Keratinocyte (primary cell): ENCODE measurements around the gene GUSB. TPM values are rescaled to one million over a fixed set of nuclear protein-coding genes. Genes with fewer than 3 reads are reported as not detected.

Source experiments
- DNase-seq: peaks from one replicate; pipeline ENCODE4 v3.0.0-alpha.2; 2011; ENCODE audit warnings: low read depth, missing footprints, low spot score
- FAIRE-seq: peaks from 2 replicates; lab custom pipeline; 2011; peaks lifted over from hg19 to GRCh38; lab: Jason Lieb, UNC
- H2AFZ ChIP-seq: 2 replicates; pipeline ENCODE4 v1.6.0; 2012; ENCODE audit warnings: low read length, control low read depth, inconsistent platforms; ENCODE audit not compliant: control insufficient read depth
- H3K27ac ChIP-seq: 2 replicates; pipeline ENCODE4 v1.5.1; 2011; ENCODE audit warnings: low read length; ENCODE audit not compliant: control insufficient read depth, insufficient read depth
- H3K27me3 ChIP-seq: 3 replicates; pipeline ENCODE4 v1.6.0; 2011; ENCODE audit warnings: low read length; ENCODE audit not compliant: control insufficient read depth, insufficient read depth; ENCODE audit errors: extremely low read depth
- H3K36me3 ChIP-seq, 2 experiments: 2 replicates in 1 of 2; 3 replicates in 1 of 2; pipeline ENCODE4 v1.5.1; 2011; ENCODE audit warnings: low read length in 2 of 2, mild to moderate bottlenecking in 1 of 2; ENCODE audit not compliant: control insufficient read depth in 2 of 2, insufficient read depth in 2 of 2; ENCODE audit errors: extremely low read depth in 1 of 2
- H3K4me1 ChIP-seq: 3 replicates; pipeline ENCODE4 v1.5.1; 2011; ENCODE audit warnings: low read length; ENCODE audit not compliant: control insufficient read depth, insufficient read depth; ENCODE audit errors: extremely low read depth
- H3K4me2 ChIP-seq: 3 replicates; pipeline ENCODE4 v1.6.0; 2011; ENCODE audit warnings: low read depth, low read length; ENCODE audit not compliant: control insufficient read depth, insufficient read depth; ENCODE audit errors: extremely low read depth
- H3K4me3 ChIP-seq, 3 experiments: fragments of 200-600 bp in 1 of 3; sonication (generic) in 1 of 3; 2 replicates in 2 of 3; 3 replicates in 1 of 3; pipeline ENCODE4 v1.5.1; 2011 to 2016; ENCODE audit warnings: low read length in 3 of 3, mild to moderate bottlenecking in 3 of 3, control low read depth in 2 of 3, inconsistent platforms in 1 of 3, low read depth in 1 of 3, mixed read lengths in 1 of 3, mixed run types in 1 of 3, moderate library complexity in 1 of 3; ENCODE audit not compliant: control insufficient read depth in 2 of 3, insufficient read depth in 2 of 3; ENCODE audit errors: extremely low read depth in 1 of 3
- H3K79me2 ChIP-seq: 2 replicates; pipeline ENCODE4 v1.6.0; 2012; ENCODE audit warnings: low read length; ENCODE audit not compliant: control insufficient read depth, insufficient read depth
- H3K9ac ChIP-seq: 3 replicates; pipeline ENCODE4 v1.6.0; 2011; ENCODE audit warnings: low read length; ENCODE audit not compliant: control insufficient read depth, insufficient read depth; ENCODE audit errors: extremely low read depth
- H3K9me1 ChIP-seq: 3 replicates; pipeline ENCODE4 v1.6.0; 2011; ENCODE audit warnings: low read length; ENCODE audit not compliant: control insufficient read depth, insufficient read depth; ENCODE audit errors: extremely low read depth
- H3K9me3 ChIP-seq: 2 replicates; pipeline ENCODE4 v1.5.1; 2012; ENCODE audit warnings: low read depth, low read length; ENCODE audit not compliant: control insufficient read depth
- H4K20me1 ChIP-seq: 3 replicates; pipeline ENCODE4 v1.6.0; 2011; ENCODE audit warnings: low read length; ENCODE audit not compliant: control insufficient read depth, insufficient read depth; ENCODE audit errors: extremely low read depth
- EZH2 ChIP-seq: IDR thresholded peaks from one replicate; pipeline ENCODE4 v1.6.1; 2012; ENCODE audit warnings: inconsistent platforms, mild to moderate bottlenecking, low read length, moderate library complexity
- dilution Hi-C: fragments of 300-500 bp; cut with MboI; formaldehyde crosslinking; loops from one replicate; pipeline ENCODE4 v1.7.0; 2020; ENCODE audit warnings: low sequenced_read_pairs; ENCODE audit not compliant: extremely low pct_ligation_motif_present
- polyA plus RNA-seq, 5 experiments: library from polyadenylated mRNA; depleted of rRNA in 3 of 5; stranded (reverse) in 3 of 5; stranded (forward) in 1 of 5; unstranded in 1 of 5; fragments of >200 nt; gene quantifications; 1 replicate in 1 of 5; 2 replicates in 3 of 5; 3 replicates in 1 of 5; pipeline versions ENCODE4 v1.2.1 to v1.2.3, GENCODE V29; 2011 to 2012; ENCODE audit warnings: missing spikeins in 2 of 5, low read depth in 1 of 5, low replicate concordance in 1 of 5
- TF ChIP-seq, protein P1 (sequence below), 3 experiments: IDR thresholded peaks in 1 of 3; conservative IDR thresholded peaks in 1 of 3; optimal IDR thresholded peaks in 1 of 3; 2 replicates in 2 of 3; 3 replicates in 1 of 3; pipeline versions ENCODE3 to v1.5.1; 2011; ENCODE audit warnings: low read length in 3 of 3, mild to moderate bottlenecking in 3 of 3, moderate library complexity in 2 of 3, control low read depth in 1 of 3, inconsistent platforms in 1 of 3; ENCODE audit not compliant: insufficient read depth in 2 of 3; ENCODE audit errors: extremely low read depth in 1 of 3

The GUSB gene
- polyA plus RNA-seq, 1 donor (not counting 4 experiments of a cell fraction or from before 2014, with no cell fraction given): 13.3 TPM

DNA sequence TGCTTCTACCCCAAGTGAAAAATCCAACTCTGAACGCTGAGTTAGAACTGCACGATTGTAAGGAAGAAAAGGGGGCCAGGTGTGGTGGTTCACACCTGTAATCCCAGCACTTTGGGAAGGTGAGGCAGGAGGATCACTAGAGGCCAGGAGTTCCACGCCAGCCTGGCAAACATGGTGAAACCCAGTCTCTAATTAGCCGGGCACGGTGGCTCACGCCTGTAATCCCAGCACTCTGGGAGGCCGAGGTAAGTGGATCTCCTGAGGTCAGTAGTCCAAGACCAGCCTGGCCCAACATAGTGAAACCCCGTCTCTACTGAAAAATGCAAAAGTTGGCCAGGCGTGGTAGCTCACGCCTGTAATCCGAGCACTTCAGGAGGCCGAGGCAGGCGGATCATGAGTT, 9.0 kb downstream of the GUSB start:
- TF ChIP-seq, protein P1, sequence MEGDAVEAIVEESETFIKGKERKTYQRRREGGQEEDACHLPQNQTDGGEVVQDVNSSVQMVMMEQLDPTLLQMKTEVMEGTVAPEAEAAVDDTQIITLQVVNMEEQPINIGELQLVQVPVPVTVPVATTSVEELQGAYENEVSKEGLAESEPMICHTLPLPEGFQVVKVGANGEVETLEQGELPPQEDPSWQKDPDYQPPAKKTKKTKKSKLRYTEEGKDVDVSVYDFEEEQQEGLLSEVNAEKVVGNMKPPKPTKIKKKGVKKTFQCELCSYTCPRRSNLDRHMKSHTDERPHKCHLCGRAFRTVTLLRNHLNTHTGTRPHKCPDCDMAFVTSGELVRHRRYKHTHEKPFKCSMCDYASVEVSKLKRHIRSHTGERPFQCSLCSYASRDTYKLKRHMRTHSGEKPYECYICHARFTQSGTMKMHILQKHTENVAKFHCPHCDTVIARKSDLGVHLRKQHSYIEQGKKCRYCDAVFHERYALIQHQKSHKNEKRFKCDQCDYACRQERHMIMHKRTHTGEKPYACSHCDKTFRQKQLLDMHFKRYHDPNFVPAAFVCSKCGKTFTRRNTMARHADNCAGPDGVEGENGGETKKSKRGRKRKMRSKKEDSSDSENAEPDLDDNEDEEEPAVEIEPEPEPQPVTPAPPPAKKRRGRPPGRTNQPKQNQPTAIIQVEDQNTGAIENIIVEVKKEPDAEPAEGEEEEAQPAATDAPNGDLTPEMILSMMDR (optimal IDR thresholded peaks at IDR 0.05 in 1 of 3, IDR thresholded peaks at IDR 0.05 in 1 of 3, conservative IDR thresholded peaks at IDR 0.05 in 1 of 3; ENCODE audit: extremely low read depth in 1 of 3, insufficient read depth in 2 of 3, low read length in 3 of 3): no peak
- no peak for TF ChIP-seq EZH2
- Histone ChIP-seq H3K27me3 (no peaks in the 10 kb centered on the region), H3K4me2 (no peak overlapping the region), H3K4me3 (no peak overlapping the region), H4K20me1 (no peaks in the 10 kb centered on the region), H3K4me1 (no peaks in the 10 kb centered on the region), H3K36me3 (peaks cover 10 to 11% of the 10 kb centered on the region in 2 experiments), H3K9ac (no peak overlapping the region), H3K9me1 (no peaks in the 10 kb centered on the region), H3K9me3 (no peaks in the 10 kb centered on the region), H3K27ac (no peak overlapping the region), H3K79me2 (no peaks in the 10 kb centered on the region), H2AFZ (no peak overlapping the region)
- no peak for DNase-seq
- dilution Hi-C loops: no loop called here
- no peak for FAIRE-seq

DNA sequence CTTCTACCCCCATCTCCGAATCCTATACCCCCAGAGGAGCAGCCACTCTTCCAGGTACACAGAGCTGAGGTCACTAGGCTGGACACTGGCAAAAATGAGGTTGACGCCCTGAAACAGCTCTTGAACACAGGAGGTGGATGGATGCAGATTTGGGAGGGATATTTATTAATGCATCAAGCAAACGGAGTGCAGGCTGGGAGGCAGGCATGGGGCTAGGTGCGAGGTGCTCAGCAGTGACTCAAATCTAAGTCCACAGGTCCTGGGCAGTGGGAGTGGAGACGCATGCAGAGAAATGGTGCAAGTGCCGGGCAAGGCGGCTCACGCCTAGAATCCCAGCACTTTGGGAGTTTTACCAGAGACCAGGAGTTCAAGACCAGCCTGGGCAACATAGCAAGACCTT, 11.0 kb downstream of the GUSB start:
- H4K20me1 ChIP-seq: no peaks in the 10 kb centered on the region
- H3K9me1 ChIP-seq: no peaks in the 10 kb centered on the region
- no peak overlapping the region for H3K27ac ChIP-seq
- TF ChIP-seq EZH2: no peak
- TF ChIP-seq, protein P1 (optimal IDR thresholded peaks at IDR 0.05 in 1 of 3, IDR thresholded peaks at IDR 0.05 in 1 of 3, conservative IDR thresholded peaks at IDR 0.05 in 1 of 3; ENCODE audit: extremely low read depth in 1 of 3, insufficient read depth in 2 of 3, low read length in 3 of 3): no peak
- H2AFZ ChIP-seq: no peak overlapping the region
- FAIRE-seq (no peak), DNase-seq (no peak)
- dilution Hi-C loops: no loop called here
- no peak overlapping the region for H3K4me3 ChIP-seq
- no peaks in the 10 kb centered on the region for H3K4me1 ChIP-seq
- no peaks in the 10 kb centered on the region for H3K9me3 ChIP-seq
- H3K27me3 ChIP-seq: no peaks in the 10 kb centered on the region
- no peaks in the 10 kb centered on the region for H3K79me2 ChIP-seq
- no peak overlapping the region for H3K4me2 ChIP-seq
- no peak overlapping the region for H3K9ac ChIP-seq
- H3K36me3 ChIP-seq: peaks cover 21 to 23% of the 10 kb centered on the region in 2 experiments
